GM18909 (cell line): ENCODE measurements around the gene BCL2L1.
"Not testable (repeated sequence)": the region's sequence is repeated elsewhere in the genome, so short reads cannot be mapped to it uniquely, and the experiment has no call there.

ENCODE experiments used
- ATAC-seq: cut with Tn5 transposase; IDR thresholded peaks from one replicate; pipeline ENCODE4 v1.9.1; 2021; ENCODE audit warnings: mild to moderate bottlenecking; ENCODE audit not compliant: unreplicated experiment, poor library complexity

The BCL2L1 gene

GRCh38 chr20:31722257-31723068 is at the start of gene BCL2L1:
TSS of gene BCL2L1 (minus strand) at chr20:31722868. CDS start at chr20:31722218, 650 bp downstream.
- peak; percentile 27 for ATAC-seq

GRCh38 chr20:31770243-31770642 is 47.6 kb upstream of the BCL2L1 start:
- ATAC-seq: no peak

GRCh38 chr20:31769681-31770080 is 47.0 kb upstream of the BCL2L1 start:
- ATAC-seq: no peak

GRCh38 chr20:31767805-31768204 is 45.1 kb upstream of the BCL2L1 start:
- ATAC-seq: no peak

GRCh38 chr20:31764641-31765305 is 42.1 kb upstream of the BCL2L1 start:
- no peak for ATAC-seq

DNA sequence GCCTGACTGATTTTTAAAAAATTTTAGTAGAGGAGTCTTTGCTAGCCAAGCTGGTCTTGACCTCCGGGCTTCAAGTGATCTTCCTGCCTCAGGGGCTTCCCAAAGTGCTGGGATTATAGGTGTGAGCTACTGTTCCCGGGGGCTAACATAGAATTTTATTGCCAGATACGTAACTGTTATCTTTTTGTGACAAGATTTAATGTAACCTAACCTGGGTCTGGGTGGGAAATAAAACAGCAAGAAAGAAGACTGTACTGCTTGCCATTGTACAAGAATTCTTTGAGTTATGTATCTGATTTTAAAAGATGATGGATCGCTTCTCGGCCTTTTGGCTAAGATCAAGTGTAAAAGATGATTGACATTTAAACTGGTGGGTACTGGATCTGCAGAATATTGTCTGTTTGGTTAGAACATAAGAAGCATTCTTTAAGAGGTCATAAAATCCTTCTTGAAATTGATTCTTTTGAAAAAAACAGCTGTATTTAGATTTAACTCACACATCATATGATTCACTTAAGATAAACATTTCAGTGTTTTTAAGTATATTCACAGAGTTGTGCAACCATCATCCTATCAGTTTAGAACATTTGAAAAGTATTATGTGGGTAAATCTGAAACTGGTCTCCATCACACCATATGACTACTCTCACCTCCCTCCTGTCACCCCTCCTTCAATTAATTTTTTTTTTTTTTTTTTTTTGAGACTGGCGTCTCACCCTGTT is 38.0 kb upstream of the BCL2L1 start:
- ATAC-seq: no peak

DNA sequence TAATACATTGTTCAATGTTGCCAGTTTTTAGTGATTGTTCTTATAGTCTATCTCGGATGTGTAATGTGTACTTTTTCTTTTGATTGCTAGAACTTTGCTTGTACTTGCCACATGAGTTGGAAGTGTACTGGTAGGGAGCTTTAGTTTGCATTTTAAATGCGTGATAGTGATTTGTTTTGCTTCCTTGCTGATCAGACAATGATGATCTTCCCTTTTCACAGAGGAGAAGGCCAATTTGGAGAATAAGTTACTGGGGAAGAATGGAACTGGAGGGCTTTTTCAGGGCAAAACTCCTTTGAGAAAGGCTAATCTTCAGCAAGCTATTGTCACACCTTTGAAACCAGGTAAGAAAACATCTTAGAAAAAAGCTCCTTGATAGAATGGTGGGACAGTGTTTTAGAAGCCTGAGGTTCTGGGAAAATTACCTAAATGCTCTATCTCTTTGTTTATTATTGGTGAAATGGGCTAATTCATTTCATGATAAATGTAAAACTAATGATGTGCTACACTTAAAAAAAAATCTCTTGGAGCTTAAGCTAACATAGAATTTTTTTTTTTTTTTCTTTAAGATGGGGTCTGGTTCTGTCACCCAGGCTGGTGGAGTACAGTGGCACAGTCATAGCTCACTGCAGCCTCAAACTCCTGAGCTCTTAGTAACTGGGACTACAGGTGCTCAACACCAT is 37.3 kb upstream of the BCL2L1 start:
- no peak for ATAC-seq

DNA sequence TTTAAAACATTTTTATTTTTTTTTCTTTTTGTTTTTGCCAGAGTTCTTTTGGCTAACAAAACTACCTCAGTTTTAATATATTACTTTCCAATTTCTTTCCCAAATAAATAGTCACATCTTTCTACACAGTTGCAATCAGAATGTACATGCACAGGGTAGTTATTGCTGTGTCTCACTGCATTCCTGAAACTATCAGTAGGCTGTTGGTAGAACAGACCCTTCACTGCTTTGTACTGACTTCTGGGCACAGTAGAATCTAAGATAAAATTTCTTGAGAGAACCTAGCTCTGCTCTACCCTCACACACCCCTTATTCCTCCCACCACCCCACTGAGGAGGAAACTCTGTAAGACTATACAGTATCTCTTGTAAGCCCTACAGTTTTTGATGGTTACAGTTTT is 36.3 kb upstream of the BCL2L1 start:
- ATAC-seq: no peak

DNA sequence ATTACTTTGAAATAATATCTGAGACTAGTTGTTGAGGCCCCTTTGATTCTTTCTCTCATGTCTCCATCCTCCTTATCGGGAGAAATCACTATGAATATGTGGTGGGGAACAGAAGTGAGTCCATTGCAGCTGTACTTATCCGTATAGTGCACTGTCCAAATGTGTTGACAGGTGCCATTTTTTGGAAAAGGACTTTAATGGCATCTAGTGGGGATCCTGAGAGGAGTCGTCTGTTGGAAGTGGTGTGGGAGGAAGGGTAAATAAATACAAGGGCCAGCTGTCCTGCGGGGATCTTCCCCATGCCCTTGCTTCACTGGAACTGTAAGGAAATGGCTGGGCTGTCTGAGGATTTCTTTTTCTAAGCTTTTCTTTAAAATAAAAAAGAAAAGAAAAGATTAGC is 35.9 kb upstream of the BCL2L1 start:
- ATAC-seq: no peak

GRCh38 chr20:31757254-31757653 is 34.6 kb upstream of the BCL2L1 start:
- ATAC-seq: no peak

DNA sequence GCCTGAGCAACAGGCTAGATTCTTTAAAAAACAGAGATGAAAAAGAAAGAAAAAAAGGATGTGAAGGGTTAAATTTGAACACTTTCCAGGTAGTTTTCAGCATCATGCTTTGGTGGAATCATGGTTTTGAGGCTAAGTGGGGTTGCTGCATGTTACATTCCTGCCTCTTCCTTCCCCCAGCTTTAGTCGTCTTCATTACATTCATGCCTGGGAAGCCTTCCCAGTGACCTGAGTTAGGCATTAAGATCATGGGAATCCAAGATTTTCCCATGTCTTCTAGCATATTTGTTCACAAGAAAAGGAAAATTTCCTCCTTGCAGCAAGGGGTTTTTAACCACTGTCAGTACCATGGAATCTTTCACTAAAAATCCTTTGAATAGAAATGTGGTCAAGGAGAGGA is 28.5 kb upstream of the BCL2L1 start:
- ATAC-seq: no peak

- no peak for ATAC-seq
These were observed 26.6 kb upstream of the BCL2L1 start for GRCh38 chr20:31749223-31749622.

- no peak for ATAC-seq
These were observed 25.0 kb upstream of the BCL2L1 start for GRCh38 chr20:31747640-31748039.

DNA sequence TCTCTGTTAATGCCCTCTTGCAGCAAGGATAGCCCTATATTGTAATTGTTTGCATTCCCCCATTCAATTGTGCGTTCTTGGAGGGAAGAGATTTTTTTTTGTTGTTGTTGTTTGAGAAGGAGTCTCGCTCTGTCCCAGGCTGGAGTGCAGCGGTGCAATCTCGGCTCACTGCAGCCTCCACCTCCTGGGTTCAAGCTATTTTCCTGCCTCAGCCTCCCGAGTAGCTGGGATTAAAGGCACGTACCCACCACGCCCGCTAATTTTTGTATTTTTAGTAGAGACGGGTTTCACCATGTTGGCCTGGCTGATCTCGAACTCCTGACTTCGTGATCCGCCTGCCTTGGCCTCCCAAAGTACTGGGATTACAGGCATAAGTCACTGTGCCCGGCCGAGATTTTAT is 24.4 kb upstream of the BCL2L1 start:
- ATAC-seq: not testable (repeated sequence)

DNA sequence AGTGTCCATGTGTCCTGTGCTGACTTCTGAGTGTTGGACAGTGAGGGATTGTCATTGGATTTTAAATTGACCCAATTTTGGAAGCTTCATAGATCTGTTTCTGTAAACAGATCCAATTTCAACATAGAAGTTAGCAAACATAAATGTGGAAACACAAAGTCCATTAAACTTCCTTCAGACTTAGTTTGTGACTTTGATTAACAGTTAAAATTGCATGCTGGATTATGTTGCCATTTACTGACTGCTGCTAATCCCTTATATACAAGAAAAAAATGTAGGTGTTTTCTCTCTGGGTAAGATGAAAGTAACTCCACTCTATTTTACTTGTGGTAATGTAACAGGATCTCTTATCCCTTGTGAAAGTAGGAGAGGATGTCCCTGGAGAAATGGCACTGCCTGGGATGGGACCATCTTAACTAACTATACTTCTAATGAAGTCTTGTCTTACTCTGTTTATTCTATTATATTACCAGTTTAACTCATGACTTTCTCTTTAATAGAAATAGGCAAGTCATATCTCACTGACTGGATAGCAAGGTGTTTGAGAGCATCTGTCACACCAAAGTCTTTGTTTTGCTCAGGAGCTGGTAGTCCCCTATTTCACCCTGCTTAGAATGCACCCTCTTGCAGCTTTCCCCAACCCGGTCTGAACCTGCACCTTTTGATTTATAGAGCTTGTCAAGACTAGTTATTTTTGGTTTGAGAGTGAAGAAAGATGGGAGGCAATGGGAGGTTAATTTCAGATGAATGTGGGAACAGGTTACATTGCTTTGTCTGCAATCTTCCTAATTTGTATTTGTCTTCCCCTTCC is 23.6 kb upstream of the BCL2L1 start:
- no peak for ATAC-seq

- ATAC-seq: no peak
These were observed 18.1 kb upstream of the BCL2L1 start for GRCh38 chr20:31740656-31741323.

DNA sequence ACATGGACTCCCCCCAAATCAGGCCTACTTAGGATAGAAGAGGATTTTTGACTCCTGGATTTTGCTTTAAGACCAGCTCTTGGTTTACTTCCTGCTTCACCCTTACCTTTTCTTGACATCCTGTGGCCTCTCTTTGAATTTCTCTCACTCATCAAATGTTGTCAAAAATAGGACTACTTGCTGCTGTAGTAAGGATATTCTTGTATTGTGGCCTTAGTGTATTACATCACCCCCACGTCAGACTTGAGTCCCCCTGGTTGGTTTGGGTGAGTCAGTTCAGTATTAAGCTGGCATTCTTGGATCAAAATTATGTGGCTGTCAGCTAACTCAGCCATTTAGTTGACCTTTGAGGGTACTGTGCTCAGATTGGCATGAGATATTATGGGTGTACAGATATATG is 17.5 kb upstream of the BCL2L1 start:
- ATAC-seq: no peak

GRCh38 chr20:31739550-31739977 is 16.9 kb upstream of the BCL2L1 start:
- peak; percentile 3 for ATAC-seq
